GM21576 (cell line): ENCODE data around the gene MEMO1.
"Not testable (repeated sequence)": the region's sequence is repeated elsewhere in the genome, so short reads cannot be mapped to it uniquely, and the experiment has no call there.

Experiments used
- ATAC-seq: cut with Tn5 transposase; IDR thresholded peaks from one replicate; pipeline ENCODE4 v1.9.1; 2021; ENCODE audit warnings: mild to moderate bottlenecking, moderate library complexity; ENCODE audit not compliant: unreplicated experiment

Gene MEMO1

DNA sequence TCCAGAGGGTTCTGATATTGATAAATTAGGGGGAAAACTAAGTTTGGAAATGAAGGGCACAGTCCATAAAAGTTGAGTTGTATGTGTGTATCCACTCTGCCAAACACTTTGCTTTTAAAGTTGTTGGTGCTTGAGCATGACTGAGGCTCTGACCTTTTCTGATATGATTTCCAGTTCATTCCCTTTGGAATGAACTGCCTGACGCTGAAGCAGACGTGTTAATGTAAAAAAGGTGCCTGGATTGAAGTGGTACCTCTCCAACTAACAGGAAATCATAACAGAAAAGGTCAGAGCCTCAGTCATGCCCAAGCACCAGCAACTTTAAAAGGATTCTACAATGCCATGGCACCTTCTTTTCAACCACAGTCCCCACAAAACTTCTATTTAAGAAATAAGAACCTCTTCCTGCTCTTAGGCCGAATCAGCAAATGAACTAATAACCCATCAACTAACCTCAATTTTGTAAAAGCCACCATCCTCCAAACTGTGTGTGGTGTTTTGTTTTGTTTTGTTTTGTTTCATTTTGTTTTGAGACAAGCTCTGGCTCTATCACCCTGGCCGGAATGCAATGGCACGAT is 52.6 kb downstream of the MEMO1 start:
- no peak for ATAC-seq

DNA sequence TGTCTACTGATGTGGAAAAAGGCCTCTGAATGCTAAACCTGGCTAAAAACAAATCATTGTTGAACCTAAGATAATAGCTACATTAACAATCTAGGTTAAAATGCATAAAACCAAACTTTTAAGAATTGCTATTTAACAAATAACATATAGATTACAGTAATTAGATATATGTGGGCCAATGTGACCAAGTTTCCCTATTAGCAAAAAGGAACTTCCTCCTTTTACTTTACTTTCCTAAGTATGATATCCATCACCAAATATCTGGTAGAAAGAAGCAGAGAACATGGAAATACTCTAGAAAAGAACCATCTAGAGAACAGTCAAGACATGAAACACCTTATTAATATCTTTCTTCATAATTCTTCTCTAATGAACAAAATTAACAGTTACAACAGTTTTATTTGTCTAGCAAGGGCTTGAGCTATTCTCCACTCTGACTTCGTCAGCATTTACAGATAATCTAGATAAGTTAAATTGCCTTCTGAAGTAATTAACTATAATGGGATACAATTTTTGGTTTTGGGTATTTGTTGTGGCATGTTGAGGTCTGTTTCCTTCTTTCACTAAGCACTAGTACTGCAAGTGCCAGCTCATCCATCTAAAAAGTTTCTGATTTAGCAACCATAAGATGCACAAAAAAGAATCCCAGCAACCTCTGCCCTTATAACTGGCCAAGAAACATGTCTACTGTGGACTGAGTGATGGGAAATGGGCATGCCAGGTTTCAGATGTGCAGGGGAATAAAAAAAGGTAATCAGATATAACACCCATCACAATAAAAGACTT is 53.3 kb downstream of the MEMO1 start:
- ATAC-seq: no peak

DNA sequence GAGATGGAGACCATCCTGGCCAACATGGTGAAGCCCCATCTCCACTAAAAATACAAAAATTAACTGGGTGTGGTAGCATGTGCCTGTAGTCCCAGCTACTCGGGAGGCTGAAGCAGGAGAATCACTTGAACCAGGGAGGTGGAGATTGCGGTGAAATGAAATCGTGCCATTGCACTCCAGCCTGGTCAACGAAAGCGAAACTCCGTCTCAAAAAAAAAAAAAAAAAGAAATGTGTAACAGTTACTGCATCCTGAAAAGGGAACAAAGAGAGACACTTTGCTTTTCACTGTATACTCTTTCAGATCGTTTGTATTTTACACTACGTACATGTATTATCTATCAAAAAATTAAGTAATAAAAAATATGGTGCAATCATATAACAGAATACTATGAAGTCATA is 53.9 kb downstream of the MEMO1 start:
- not testable (repeated sequence) for ATAC-seq

DNA sequence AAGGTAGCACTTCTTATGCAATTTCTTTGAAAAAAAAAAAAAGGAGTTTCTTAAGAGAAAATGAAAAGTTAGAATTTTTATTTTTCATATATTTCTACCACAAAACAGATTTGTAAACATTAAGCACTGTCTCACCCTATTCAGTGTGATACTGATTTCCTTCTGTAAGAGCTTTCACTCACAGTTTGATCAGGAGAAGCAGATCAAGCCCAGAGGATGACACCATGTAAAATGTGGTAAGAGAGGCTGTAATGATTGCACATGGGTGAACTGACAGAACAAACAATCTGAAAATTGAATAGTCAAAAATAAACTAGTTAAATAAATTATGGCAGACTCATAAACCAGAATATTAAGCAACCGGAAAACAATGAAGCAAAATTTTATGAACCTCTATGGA is 54.5 kb downstream of the MEMO1 start:
- ATAC-seq: no peak

- not testable (repeated sequence) for ATAC-seq
Measured at GRCh38 chr2:31953095-31953494, 57.7 kb downstream of the MEMO1 start.

- no peak for ATAC-seq
Measured at GRCh38 chr2:31950946-31951562, 59.8 kb downstream of the MEMO1 start.

GRCh38 chr2:31947871-31948270 is 62.9 kb downstream of the MEMO1 start:
- no peak for ATAC-seq

DNA sequence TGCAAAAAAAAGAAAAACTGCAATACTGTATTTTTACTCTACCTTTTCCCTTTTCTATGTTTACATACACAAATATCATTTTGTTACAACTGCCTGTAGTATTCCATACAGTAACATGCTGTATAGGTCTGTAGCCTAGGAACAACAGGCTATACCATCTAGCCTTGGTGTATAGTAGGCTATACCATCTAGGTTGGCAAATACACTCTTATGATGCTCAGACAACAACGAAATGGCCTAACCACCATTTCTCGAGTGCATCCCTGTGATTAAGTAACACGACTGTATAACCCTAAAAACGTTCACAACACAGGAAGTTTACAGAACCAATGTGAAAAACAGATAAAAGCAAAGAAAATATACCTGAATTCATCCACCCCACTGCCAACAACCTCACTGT is 64.0 kb downstream of the MEMO1 start:
- ATAC-seq: no peak

DNA sequence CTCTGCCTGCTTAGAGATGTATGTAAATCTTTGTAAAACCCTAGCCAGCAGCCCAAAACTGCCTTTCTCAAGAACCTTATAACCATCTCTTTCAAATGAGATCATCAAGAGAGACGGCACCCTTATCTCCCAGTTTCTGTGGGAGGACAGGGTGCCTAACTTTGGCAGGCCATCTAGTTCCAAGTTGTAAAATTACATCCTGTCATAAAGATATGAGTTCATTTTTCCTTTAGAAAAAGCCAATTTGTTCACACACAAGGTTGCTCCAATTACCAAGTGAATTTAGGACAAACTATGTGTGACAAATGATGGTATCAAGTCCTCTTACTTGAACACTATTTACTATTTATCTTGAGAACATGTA is 65.3 kb downstream of the MEMO1 start:
- no peak for ATAC-seq

GRCh38 chr2:31944828-31945571 is 65.8 kb downstream of the MEMO1 start:
- ATAC-seq: no peak

GRCh38 chr2:31943636-31944225 is 67.1 kb downstream of the MEMO1 start:
- no peak for ATAC-seq

- no peak for ATAC-seq
Measured at GRCh38 chr2:31940920-31941319, 69.9 kb downstream of the MEMO1 start.

- ATAC-seq: no peak
Measured at GRCh38 chr2:31937741-31938140, 73.1 kb downstream of the MEMO1 start.

DNA sequence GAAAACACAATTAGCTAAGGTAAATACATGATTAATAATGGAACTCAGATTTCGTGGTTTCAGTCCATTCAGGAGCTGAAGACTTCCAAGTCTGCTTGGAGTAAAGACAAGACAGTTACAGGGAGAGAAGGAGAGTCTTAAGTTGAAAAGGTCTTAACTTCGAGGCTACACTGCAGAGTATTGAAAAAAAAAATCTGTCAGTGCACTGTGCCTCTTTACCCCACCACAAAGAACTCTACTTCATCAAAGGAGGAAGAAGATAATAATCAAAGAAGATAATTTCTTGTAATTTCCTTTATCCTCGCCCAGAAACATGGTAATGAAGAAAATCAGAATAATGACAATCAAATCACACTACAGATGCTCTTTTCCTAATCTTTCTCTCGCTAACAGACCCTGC is 75.4 kb downstream of the MEMO1 start:
- no peak for ATAC-seq

DNA sequence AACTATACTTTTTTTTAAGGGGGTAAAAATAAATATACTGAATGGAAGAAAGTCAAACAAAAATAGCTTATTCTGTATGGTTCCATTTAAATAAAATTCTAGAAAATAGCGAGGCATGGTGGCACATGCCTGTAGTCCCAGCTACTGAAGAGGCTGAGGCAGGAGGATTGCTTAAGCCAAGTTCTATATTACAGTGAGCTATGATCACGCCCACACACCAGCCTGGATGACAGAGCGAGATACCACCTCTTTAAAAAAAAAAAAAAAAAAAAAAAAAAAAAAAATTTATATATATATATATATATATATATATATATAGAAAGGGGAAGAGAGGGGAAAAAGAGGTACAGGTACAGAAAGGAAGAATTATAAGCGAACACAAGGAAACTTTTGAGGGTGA is 77.7 kb downstream of the MEMO1 start:
- ATAC-seq: no peak

DNA sequence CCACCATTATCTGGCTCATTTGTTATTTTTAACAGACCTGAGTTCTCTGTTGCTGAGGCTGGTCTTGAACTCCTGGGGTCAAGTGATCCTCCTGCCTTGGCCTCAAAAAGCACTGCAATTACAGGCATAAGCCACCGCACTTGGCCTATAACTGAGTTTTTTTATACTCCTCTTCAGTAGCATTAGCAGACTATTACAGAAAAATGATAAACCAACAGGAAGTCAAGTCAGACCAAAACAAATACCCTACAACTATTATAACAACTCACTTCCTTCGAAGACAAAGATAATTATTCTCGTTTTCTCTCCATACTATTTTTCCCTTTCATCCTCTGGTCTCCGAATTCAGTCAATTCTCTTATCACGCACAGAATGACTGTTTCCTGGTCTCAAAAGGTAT is 78.2 kb downstream of the MEMO1 start:
- no peak for ATAC-seq

DNA sequence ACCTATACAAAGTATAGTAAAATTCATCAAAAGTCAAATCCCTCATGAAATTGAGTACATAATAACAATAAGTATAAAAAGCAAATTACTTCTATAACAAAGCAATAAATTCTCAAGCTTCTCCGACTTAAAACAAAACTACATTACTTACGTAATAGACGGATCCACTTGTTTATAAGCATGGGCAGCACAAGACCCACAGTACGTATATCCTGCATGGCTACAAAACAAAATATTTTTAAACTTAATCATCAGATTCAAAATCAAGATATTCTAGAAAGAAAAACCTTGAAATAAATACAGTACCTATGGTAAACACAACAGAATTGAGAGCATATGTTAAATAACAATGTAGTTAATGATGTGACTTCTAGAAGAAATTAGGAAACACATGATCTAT is 78.9 kb downstream of the MEMO1 start:
- ATAC-seq: no peak

GRCh38 chr2:31925517-31925916 is 85.3 kb downstream of the MEMO1 start:
- ATAC-seq: no peak

DNA sequence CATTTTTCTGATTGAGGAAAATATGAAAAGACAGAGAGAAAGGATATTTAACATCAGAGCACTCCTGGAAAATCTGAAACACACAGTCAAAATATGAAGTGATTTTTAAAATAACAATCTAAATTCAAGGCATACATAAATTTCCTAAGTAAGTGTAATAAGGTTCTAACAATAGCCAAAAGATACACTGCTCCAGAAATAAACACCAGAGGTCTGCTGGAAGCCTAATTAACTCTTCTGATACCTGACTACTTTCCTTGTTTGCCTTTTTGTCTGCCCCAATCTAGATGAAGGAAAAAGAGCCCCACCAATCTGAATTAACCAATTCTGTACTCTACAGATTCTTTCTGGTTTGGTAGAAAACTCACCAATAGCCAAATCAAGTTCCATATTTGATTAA is 87.1 kb downstream of the MEMO1 start:
- ATAC-seq: no peak

GRCh38 chr2:31922542-31923408 is 88.0 kb downstream of the MEMO1 start:
- no peak for ATAC-seq
